GM08714 (cell line): ENCODE measurements around the gene RAET1G.
"Not testable (repeated sequence)": the region's sequence is repeated elsewhere in the genome, so short reads cannot be mapped to it uniquely, and the experiment has no call there.

Experiments
- H3K4me3 ChIP-seq: fragments of 200-500 bp; sonication (Bioruptor generic); 2 replicates; pipeline ENCODE4 v1.5.1; 2014; ENCODE audit warnings: mild to moderate bottlenecking, low read length, inconsistent platforms
- ZNF274 ChIP-seq: IDR thresholded peaks from 2 replicates; pipeline ENCODE4 v1.6.1; 2012; ENCODE audit warnings: mild to moderate bottlenecking, low read depth, low read length

The RAET1G gene

DNA sequence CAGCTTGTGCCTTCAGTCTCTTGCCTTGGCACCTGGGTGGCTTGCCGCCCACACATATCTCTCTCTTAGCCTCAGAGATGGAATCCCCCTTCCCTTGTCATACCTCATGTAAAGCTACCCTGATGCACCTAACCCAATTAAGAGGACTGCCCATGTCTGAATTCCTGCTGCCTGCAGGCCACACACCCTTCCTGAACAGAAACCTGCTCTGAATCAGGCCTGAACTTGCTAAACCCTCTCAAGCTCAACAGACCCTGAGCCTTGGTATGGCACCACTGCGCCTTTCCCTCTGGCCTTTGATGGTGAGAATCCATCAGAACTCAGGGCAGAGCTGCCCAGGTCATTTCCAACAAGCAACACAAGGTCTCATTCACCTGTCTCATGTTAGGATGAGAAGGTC lies 5.2 kb downstream of the RAET1G start:
- TF ChIP-seq ZNF274 = no peak
- no peak overlapping the region for H3K4me3 ChIP-seq

DNA sequence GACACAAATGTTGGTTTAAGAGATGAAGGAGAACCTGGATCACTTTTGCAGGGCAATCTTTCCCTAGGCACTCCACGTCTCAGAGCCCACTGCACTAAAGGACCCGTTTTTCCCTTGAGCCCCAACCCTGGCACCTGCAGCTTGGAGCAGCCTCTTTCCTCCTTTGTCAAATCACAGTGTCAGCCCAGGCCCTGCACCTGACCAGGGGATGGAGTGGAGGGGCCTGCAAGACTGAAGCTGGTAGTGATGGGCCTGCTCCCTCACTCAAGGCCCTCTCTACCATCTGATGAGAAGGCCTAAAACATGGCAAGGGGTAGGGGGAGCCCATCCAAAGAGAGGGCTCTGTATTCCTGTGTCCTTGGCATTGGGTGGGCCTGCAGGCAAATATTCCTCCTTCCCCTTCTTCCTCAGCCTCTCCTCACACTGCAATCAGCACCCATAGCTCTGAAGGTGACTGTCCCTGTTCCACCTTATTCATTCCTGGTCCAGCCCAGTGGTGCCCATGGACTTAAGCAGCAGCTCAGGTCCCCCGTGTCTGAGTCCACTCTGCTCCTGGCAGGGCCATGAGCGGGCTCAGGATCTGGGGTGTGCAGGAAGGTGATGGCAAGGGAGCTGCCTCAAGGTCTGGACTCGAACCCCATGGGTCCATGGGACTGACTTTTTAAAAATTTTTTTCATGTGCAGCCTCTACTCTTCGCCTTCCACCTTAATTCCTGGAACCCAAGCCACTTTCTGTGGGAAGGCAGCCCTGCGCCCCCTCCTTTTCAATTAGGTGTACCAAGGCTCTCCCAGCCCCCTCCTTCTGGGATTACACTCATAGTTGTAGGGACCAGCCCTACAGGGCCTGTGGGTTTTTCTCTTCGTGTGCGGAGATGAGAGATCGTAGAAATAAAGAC lies 6.7 kb downstream of the RAET1G start:
- no peak overlapping the region for H3K4me3 ChIP-seq
- no peak for TF ChIP-seq ZNF274

DNA sequence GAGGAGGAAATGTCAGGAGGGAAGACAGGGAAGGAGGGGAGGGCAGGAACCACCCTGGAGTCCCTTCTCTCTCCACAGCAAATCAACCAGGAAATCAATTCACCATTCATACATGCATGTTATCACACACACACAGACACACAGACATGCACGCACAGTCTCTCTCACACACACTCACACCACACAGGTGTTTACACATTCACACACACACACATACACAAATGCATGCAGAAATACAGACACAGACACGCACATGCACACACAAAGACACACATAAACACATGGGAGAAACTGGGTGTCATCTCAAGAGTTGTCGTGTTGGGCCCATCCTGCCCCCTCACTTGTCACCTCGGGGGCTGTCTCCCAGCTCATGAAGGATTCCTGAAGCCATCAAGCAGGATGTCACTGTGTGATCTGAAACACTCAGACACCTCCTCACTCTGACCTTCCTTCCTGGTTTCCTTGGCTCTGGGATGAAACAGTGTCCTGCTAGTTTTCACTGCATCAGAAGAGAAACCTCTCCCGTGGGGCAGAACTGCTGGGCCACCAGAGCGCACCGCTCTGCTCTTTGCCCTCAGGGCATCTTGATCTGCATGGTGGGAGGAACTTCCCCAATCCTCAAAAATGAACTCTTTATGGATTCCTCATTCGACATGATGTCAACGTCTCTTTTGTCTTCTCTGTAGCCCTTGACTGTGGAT lies 9.2 kb downstream of the RAET1G start:
- H3K4me3 ChIP-seq = no peak overlapping the region
- TF ChIP-seq ZNF274 = no peak

DNA sequence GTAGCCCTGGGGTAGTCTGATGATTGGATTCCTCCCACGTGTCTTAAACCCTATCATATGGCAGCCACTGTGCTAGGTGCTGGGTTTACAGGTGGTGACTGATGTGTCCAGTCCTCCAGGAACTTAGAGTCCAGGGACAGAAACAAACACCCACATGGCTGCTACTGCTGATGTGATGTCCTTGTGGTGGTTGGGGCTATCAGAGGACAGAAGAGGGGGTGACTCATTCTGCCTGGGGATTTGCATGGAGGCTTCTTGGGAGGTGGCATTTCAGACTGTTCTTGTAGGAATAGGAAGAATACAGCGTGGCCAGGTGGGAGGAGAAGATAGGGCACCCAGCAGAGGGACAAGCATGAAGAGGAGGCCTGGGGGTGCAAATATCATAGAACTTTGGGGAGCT lies 9.8 kb downstream of the RAET1G start:
- no peak overlapping the region for H3K4me3 ChIP-seq
- no peak for TF ChIP-seq ZNF274

DNA sequence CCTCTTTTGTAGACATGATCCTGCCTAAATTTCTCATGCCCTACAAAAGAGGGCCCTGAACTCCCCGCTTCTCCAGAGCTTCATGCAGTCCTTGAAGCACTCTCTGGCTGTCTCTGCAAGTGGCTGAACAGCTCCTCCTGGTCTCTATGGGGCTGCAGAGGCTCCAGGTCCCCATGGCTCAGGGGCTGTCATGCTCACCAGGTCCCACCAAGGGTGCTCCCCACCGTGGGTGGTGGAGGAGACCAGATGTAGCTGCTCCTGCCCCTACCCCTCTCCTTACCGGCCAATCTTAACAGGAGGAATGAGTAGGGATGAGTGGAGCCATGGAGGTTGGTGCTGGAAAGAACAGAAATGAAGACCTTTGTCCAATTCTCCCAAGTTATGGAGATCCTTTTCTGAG lies 10.2 kb downstream of the RAET1G start:
- not testable (repeated sequence) for H3K4me3 ChIP-seq

DNA sequence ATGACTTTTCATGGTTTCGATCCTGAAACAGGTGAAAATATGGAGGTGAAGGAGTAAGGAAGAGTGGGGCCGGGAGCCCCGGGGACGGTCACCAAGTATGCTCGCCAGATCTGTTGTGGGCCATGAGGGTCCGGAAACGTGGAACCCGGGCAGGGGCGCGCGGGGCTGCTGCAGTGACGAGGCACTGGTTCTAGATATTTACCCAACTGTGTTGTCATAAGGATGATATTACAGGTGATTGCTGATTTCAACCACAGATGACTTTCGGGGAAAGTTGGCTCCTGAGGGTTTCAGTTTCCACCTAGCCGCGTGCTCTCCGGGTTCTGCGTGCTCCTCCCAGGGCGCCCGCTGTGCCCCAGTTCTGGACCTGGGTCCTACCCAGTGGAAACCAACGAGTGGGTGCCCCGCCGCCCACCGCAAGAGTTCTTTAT lies 12.2 kb downstream of the RAET1G start:
- H3K4me3 ChIP-seq = no peak overlapping the region
- no peak for TF ChIP-seq ZNF274

DNA sequence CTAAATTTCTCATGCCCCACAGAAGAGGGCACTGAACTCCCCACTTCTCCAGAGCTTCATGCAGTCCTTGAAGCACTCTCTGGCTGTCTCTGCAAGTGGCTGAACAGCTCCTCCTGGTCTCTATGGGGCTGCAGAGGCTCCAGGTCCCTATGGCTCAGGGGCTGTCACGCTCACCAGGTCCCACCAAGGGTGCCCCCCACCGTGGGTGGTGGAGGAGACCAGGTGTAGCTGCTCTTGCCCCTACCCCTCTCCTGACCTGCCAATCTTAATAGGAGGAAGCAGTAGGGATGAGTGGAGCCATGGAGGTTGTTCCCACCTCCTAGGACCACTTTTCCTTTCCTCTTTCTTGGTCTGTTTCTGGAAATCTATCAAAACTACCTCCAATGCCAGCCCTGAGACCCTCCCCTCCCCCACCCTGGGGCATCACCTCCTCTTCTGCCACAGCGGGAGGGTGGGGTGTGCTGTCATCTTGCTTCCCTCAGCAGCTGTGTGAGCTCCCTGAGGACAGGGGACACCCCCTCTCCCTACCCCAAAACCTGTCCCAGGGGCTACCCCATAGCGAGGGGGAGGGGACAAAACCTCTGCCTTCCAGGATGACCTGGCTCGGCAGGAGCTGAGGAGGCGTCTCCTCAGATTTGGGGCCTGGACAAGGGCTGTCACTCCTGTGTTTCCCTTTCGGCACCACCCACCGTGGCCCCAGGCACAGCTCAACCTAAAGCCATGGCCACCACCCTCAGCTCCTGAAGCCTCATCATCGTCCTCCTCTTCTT lies 13.0 kb downstream of the RAET1G start:
- H3K4me3 ChIP-seq = no peak overlapping the region
- TF ChIP-seq ZNF274 = no peak

DNA sequence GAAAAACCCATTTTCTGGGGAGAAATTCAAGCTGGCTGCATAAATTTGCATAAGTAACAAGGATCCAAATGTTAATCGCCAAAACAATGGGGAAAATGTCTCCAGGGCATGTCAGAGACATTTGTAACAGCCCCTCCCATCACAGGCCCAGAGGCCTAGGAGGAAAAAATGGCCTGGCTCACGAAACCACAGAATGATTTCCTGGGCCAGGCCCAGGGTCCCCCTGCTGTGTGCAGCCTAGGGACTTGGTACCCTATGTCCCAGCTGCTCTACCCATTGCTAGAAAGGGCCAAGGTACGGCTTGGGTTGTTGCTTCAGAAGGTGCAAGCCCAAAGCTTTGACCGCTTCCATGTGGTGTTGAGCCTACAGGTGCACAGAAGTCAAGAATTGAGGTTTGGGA lies 14.4 kb downstream of the RAET1G start:
- H3K4me3 ChIP-seq = not testable (repeated sequence)

DNA sequence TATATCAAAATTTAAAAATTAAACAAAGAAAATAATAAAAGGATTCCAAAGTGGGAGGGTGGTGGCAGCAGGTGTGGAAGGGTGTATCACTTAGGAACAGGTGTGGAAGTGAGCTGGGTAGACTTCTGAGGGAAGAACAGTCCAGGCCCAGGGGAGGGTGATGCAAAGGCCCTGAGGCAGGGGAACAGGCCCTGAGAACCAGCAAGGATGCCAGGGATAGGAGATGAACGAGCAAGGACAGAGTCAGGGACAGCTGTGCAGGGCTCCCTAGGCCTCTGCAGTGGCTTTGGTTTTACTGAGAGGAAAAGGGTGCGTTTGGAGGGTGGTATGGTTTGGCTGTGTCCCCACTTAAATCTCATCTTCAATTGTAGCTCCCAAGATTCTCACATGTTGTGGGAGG lies 15.6 kb downstream of the RAET1G start:
- H3K4me3 ChIP-seq = no peak overlapping the region
- no peak for TF ChIP-seq ZNF274

DNA sequence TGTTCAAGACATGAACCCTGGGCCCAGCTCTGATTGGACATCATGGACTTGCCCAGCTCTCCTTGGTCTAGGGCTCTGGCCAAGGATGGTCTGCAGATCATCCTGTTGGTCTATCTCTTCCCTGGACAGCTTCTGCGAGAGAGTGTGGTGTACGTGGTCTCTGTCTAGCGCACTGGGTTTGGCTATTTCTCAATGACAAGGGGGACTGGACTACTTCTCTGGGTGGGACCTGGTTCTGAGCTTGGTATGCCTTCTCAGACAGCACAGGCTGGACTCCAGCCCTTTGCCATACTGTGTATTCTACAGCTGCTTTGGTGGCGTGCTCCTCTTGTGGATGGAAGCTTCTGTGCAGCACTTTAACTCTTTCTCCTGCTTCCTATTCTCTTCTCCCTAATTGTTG lies 16.5 kb downstream of the RAET1G start:
- TF ChIP-seq ZNF274 = no peak
- H3K4me3 ChIP-seq = no peak overlapping the region

DNA sequence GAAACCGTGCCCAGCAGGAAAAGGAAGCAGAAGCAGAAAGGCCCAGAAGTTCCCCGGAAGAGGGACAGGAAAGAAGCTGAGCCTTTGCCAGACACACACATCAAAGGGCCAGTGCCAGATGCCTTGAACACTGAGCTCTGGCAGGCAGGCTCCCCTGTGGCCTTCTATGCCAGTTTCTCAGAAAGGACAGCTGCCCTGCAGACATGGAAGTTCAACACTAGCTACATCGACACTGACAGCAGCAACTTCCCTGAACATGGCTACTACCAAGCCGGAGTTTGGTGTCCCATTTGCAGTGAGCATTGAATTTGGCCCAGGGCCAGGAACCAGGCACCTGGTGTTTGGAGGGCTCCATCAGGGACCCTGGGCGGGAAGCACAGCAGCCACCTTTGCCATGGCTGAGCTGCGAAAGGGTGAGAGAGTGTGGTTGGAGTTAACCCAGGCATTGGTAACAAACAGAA lies 17.0 kb downstream of the RAET1G start:
- H3K4me3 ChIP-seq = no peak overlapping the region
- no peak for TF ChIP-seq ZNF274

DNA sequence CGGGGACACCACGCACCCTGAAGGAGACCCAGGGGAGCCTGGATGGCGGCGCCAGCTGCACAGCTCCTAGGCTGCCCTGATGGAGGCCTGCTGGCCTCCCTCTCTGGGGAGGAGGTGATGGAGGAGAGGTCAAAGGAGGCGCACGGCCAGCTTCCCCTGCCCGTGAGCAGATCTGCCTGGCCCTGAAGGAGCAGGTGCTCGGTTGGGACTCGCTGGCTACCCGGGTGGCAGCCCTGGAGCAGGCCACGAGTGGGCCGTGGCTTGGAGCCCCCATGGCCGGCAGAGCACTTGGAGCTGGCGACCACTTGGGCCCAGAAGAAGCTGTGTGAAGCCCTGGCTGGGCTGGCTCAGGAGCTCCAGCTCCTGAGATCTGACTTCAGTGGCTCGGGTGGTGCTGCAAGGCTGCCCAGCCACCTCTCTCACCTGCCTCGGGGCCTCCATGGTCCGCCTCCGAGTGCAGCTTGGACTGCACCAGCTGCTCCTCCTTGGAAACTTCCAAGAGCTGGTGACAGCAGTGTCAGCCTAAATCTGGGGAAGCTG lies 17.5 kb downstream of the RAET1G start:
- no peak for TF ChIP-seq ZNF274
- no peak overlapping the region for H3K4me3 ChIP-seq

DNA sequence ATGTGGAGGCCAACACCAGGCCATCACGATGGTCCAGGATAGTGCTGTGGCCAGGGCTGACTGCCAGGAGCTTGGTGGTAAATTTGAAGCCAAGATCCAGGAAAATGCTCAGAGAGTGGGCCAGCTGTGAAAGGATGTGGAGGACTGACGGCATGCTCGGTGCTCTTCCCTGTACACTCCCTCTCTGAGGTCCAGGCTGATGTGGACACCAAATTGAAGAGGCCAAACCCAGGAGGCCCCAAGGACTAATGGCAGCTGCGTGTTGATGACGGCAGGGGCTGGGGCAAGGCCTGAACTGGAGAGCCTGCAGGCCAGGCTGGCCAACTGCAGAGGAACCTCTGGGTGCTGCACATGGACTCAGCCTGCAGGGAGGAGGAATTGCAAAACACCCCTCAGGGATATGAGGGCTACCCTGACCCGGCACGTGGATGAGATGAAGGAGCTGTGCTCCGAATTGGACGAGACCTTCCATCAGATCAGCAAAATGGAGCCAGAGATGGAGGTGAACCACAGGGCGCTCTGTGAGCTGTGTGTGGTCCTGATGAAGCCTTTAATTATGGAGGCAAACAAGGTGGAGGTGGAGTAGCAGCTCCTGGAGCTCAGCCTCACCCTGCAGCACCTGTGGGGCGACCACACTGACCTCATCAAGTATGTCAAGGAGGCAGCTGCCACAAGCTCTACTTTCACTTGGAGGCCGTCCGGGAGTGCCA lies 18.1 kb downstream of the RAET1G start:
- no peak overlapping the region for H3K4me3 ChIP-seq
- TF ChIP-seq ZNF274 = no peak
